CD14-positive monocyte (primary cell): Measurements from ENCODE around the gene TES. TPM values are rescaled to one million over a fixed set of nuclear protein-coding genes. Genes with fewer than 3 reads are reported as not detected.

Experiments used
- DNase-seq, 3 donors: peaks; one replicate each; pipeline ENCODE4 v3.0.0-alpha.2; 2011 to 2022
- H2AFZ ChIP-seq: 2 replicates; pipeline ENCODE4 v1.6.0; 2012; ENCODE audit warnings: mild to moderate bottlenecking, low read depth, low read length, inconsistent platforms; ENCODE audit not compliant: insufficient read depth, poor library complexity, severe bottlenecking
- H3K27ac ChIP-seq, 2 donors: 1 replicate in 1 of 2; 2 replicates in 1 of 2; pipeline ENCODE4 v1.5.1; 2012 to 2013; ENCODE audit warnings: low read length in 2 of 2, control low read depth in 1 of 2, inconsistent platforms in 1 of 2, low read depth in 1 of 2, mild to moderate bottlenecking in 1 of 2
- H3K27me3 ChIP-seq, 2 donors: one replicate each; pipeline versions ENCODE4 v1.6.0 to v1.6.1; 2011 to 2013; ENCODE audit warnings: low read length in 2 of 2; ENCODE audit not compliant: control insufficient read depth in 2 of 2, insufficient read depth in 2 of 2
- H3K36me3 ChIP-seq, 2 donors: replicated peaks in 1 of 2; 1 replicate in 1 of 2; 2 replicates in 1 of 2; pipeline versions ENCODE4 v1.5.1 to v1.6.1; 2012 to 2013; ENCODE audit warnings: low read length in 2 of 2, control low read depth in 1 of 2, inconsistent platforms in 1 of 2, mild to moderate bottlenecking in 1 of 2; ENCODE audit not compliant: insufficient read depth in 2 of 2, control insufficient read depth in 1 of 2
- H3K4me1 ChIP-seq, 2 donors: 1 replicate in 1 of 2; 2 replicates in 1 of 2; pipeline versions ENCODE4 v1.5.1 to v1.6.1; 2012 to 2013; ENCODE audit warnings: low read length in 2 of 2, control low read depth in 1 of 2, inconsistent platforms in 1 of 2, mild to moderate bottlenecking in 1 of 2, moderate library complexity in 1 of 2; ENCODE audit not compliant: insufficient read depth in 2 of 2, control insufficient read depth in 1 of 2
- H3K4me2 ChIP-seq: replicated peaks from 2 replicates; pipeline ENCODE3; 2012; ENCODE audit warnings: low read length, moderate library complexity, mild to moderate bottlenecking; ENCODE audit not compliant: poor library complexity, severe bottlenecking; ENCODE audit errors: extremely low read depth
- H3K4me3 ChIP-seq, 3 experiments: fragments of 200-600 bp in 1 of 3; sonication (generic) in 1 of 3; replicated peaks in 1 of 3; 1 replicate in 2 of 3; 2 replicates in 1 of 3; pipeline ENCODE4 v1.5.1; 2011 to 2013; ENCODE audit warnings: low read length in 3 of 3, mild to moderate bottlenecking in 3 of 3, control low read depth in 2 of 3, low read depth in 2 of 3, inconsistent platforms in 1 of 3, moderate library complexity in 1 of 3
- H3K79me2 ChIP-seq: 2 replicates; pipeline ENCODE4 v1.6.0; 2012; ENCODE audit warnings: mild to moderate bottlenecking, control low read depth, inconsistent platforms, low read length, moderate library complexity; ENCODE audit not compliant: insufficient read depth
- H3K9ac ChIP-seq: 2 replicates; pipeline ENCODE4 v1.6.0; 2017; ENCODE audit warnings: low read length, mild to moderate bottlenecking; ENCODE audit not compliant: insufficient read depth, poor library complexity, severe bottlenecking
- H3K9me3 ChIP-seq, 2 donors: replicated peaks in 1 of 2; 1 replicate in 1 of 2; 2 replicates in 1 of 2; pipeline versions ENCODE4 v1.5.1 to v1.6.1; 2012 to 2013; ENCODE audit warnings: low read length in 2 of 2, control low read depth in 1 of 2; ENCODE audit not compliant: control insufficient read depth in 1 of 2, insufficient read depth in 1 of 2
- H4K20me1 ChIP-seq: 2 replicates; pipeline ENCODE4 v1.6.0; 2012; ENCODE audit warnings: mild to moderate bottlenecking, low read length, control low read depth, moderate library complexity; ENCODE audit not compliant: insufficient read depth
- H3K27ac Mint-ChIP-seq, 7 donors: one replicate each; pipeline ENCODE4 v1.8.0; 2020; ENCODE audit warnings: mild to moderate bottlenecking in 7 of 7, mixed read lengths in 7 of 7, moderate library complexity in 6 of 7, inconsistent platforms in 2 of 7
- H3K27me3 Mint-ChIP-seq, 3 donors: one replicate each; pipeline ENCODE4 v1.8.0; 2021 to 2022; ENCODE audit warnings: low read depth in 3 of 3, mild to moderate bottlenecking in 3 of 3, mixed read lengths in 3 of 3, moderate library complexity in 3 of 3, inconsistent platforms in 1 of 3
- H3K36me3 Mint-ChIP-seq, 2 donors: one replicate each; pipeline ENCODE4 v1.8.0; 2020; ENCODE audit warnings: mixed read lengths in 2 of 2, inconsistent platforms in 1 of 2, mild to moderate bottlenecking in 1 of 2
- H3K4me1 Mint-ChIP-seq: one replicate; pipeline ENCODE4 v1.8.0; 2020; ENCODE audit warnings: mild to moderate bottlenecking, mixed read lengths
- H3K4me3 Mint-ChIP-seq, 2 donors: one replicate each; pipeline ENCODE4 v1.8.0; 2020; ENCODE audit warnings: mild to moderate bottlenecking in 2 of 2, mixed read lengths in 2 of 2, moderate library complexity in 1 of 2
- H3K9me3 Mint-ChIP-seq, 7 donors: one replicate each; pipeline ENCODE4 v1.8.0; 2020 to 2022; ENCODE audit warnings: mixed read lengths in 7 of 7, mild to moderate bottlenecking in 6 of 7, moderate library complexity in 6 of 7, inconsistent platforms in 2 of 7
- WGBS: methylation state at CpG from one replicate; pipeline ENCODE4 v1.1.5; 2013; ENCODE audit warnings: missing lambda C conversion rate; ENCODE audit not compliant: insufficient coverage; 5-methylcytosine and 5-hydroxymethylcytosine counted together
- intact Hi-C, 2 donors: fragments of 100-400 bp; cut with micrococcal nuclease; formaldehyde crosslinking; loops; one replicate each; pipeline versions ENCODE4 v1.15.0 to v1.15.1; 2023
- polyA plus RNA-seq, 3 donors: library from polyadenylated mRNA; depleted of rRNA in 1 of 3; unstranded in 2 of 3; stranded (reverse) in 1 of 3; fragments of 300-500 nt in 2 of 3; fragments of >200 nt in 1 of 3; fragmentation: Illumina TruSeq in 2 of 3; gene quantifications; 1 replicate in 2 of 3; 2 replicates in 1 of 3; pipeline ENCODE4 v1.2.3, GENCODE V29; 2012 to 2021
- TF ChIP-seq, protein P1 (sequence below): fragments of 200-600 bp; IDR thresholded peaks from one replicate; pipeline ENCODE4 v1.8.0; 2022; ENCODE audit warnings: antibody characterized with exemption, mild to moderate bottlenecking

The TES gene
- polyA plus RNA-seq, 3 donors = 61.7 to 104 (median 89.0) TPM

DNA sequence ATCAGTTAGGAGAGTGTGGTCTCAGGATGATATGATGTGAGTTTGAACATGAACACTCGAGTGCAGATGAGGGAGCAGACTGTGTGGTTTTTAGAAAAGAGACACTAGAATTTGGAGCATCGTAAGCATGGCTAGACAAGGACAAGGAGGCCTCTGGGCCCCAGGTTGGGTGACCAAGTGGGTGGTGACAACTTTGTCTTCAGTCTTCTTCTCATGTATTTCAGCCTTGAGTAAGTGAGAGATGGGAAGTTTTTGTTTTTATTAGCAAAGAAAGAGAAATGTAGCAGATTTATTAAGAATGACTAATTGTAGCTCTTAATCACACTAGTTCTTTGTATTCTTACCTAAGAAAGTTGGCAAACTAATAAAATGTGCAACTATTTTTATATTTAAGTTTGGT lies 16.3 kb downstream of the TES start:
- intact Hi-C loops = no loop called here
- peaks cover 2 to 6% of the 10 kb centered on the region in 2 donors for H3K36me3 Mint-ChIP-seq
- H3K4me2 ChIP-seq = no peak overlapping the region
- no peaks in the 10 kb centered on the region for H3K27me3 Mint-ChIP-seq
- peak overlapping the region in 2 of 7 donors; percentile 70 to 88 for H3K27ac Mint-ChIP-seq
- no peak overlapping the region for H3K4me3 Mint-ChIP-seq
- TF ChIP-seq, protein P1, sequence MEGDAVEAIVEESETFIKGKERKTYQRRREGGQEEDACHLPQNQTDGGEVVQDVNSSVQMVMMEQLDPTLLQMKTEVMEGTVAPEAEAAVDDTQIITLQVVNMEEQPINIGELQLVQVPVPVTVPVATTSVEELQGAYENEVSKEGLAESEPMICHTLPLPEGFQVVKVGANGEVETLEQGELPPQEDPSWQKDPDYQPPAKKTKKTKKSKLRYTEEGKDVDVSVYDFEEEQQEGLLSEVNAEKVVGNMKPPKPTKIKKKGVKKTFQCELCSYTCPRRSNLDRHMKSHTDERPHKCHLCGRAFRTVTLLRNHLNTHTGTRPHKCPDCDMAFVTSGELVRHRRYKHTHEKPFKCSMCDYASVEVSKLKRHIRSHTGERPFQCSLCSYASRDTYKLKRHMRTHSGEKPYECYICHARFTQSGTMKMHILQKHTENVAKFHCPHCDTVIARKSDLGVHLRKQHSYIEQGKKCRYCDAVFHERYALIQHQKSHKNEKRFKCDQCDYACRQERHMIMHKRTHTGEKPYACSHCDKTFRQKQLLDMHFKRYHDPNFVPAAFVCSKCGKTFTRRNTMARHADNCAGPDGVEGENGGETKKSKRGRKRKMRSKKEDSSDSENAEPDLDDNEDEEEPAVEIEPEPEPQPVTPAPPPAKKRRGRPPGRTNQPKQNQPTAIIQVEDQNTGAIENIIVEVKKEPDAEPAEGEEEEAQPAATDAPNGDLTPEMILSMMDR = no peak
- 94% methylated on average over 2 of the region's 2 CpGs for WGBS
- H3K9me3 ChIP-seq = no peaks in the 10 kb centered on the region
- no peak overlapping the region for H2AFZ ChIP-seq
- H3K79me2 ChIP-seq = peaks cover 100% of the 10 kb centered on the region
- H3K4me1 ChIP-seq = peaks cover 35 to 64% of the 10 kb centered on the region in 2 donors
- no peaks in the 10 kb centered on the region for H3K27me3 ChIP-seq
- no peak overlapping the region for H3K4me3 ChIP-seq
- H3K9ac ChIP-seq = no peak overlapping the region
- no peaks in the 10 kb centered on the region for H3K36me3 ChIP-seq
- DNase-seq = no peak
- H4K20me1 ChIP-seq = peaks cover 98% of the 10 kb centered on the region
- H3K27ac ChIP-seq = no peak overlapping the region
- peaks cover 67% of the 10 kb centered on the region for H3K4me1 Mint-ChIP-seq
- peaks cover 0 to 5% (median 0%) of the 10 kb centered on the region in 7 donors for H3K9me3 Mint-ChIP-seq

DNA sequence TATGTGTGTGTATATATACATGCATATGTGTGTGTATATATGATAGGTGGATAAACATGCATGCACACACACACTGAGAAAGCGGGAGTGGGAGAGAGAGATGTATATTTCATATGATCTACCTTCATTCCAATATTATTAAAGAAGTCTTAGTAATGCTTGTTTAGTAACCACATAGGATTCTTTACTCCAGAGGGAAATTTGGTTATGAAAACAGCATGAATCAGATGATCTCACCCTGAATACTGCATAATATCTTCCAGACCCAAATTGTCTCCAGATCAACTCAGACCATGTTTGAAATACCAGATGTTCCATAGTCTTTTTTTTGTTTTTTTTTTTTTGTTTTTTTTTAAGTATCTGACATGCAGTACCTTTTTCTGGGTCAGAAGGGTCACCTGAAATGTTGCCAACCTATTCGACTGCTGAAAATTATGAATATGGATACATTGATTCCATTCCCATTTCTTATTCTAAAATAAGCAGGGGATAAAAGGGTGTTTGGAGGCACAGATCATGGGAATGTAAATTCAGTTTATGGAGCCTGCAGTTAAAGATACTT lies 17.4 kb downstream of the TES start:
- no peaks in the 10 kb centered on the region for H3K9me3 ChIP-seq
- peaks cover 42 to 70% of the 10 kb centered on the region in 2 donors for H3K4me1 ChIP-seq
- H3K79me2 ChIP-seq = peaks cover 100% of the 10 kb centered on the region
- peaks cover 2 to 3% of the 10 kb centered on the region in 2 donors for H3K36me3 Mint-ChIP-seq
- no peak overlapping the region for H3K9ac ChIP-seq
- no peak overlapping the region for H3K4me3 ChIP-seq
- intact Hi-C loops = no loop called here
- no peaks in the 10 kb centered on the region for H3K27me3 ChIP-seq
- TF ChIP-seq, protein P1 = no peak
- no peaks in the 10 kb centered on the region for H3K27me3 Mint-ChIP-seq
- H3K9me3 Mint-ChIP-seq = peaks cover 0 to 5% (median 0%) of the 10 kb centered on the region in 7 donors
- H3K27ac Mint-ChIP-seq = no peak overlapping the region
- H4K20me1 ChIP-seq = peaks cover 98% of the 10 kb centered on the region
- WGBS = no CpG with 5 or more reads among the region's 2 CpGs
- no peak overlapping the region for H2AFZ ChIP-seq
- no peak for DNase-seq
- H3K4me1 Mint-ChIP-seq = peaks cover 71% of the 10 kb centered on the region
- no peak overlapping the region for H3K4me3 Mint-ChIP-seq
- peak overlapping the region in 1 of 2 donors; percentile 17 for H3K27ac ChIP-seq
- H3K4me2 ChIP-seq = no peak overlapping the region
- H3K36me3 ChIP-seq = no peaks in the 10 kb centered on the region
